ENCODE data around the gene CARD19. TPM values are rescaled to one million over a fixed set of nuclear protein-coding genes. Genes with fewer than 3 reads are reported as not detected.

CARD19 gene
- total RNA-seq, 1 experiment from 2014 or later: 11.4 TPM

DNA sequence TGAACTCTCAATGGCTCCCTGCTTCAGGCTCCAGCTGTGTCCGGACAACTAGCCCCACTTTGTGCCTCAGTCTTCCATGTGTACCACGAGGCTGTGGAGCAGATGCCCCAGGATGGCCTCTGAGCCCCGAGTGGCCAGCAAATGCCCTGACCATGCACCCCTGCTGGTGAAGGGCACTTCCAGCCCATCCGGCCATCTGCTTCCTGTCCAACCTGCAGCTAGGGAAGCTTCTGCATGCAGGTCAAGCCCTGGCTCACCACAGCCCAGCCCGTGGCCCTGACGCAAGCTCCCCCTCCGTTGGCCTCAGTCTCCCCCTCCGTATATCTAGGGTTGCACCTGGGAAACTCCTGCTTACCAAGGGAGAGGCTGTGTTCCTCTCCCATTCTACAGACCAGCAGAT, 33.3 kb downstream of the CARD19 start:
- BruUV-seq (replicated peaks): no TSS peak
- Mint-ChIP-seq H3K36me3 (ENCODE audit: insufficient read depth, unreplicated experiment) (peaks cover 13% of the 10 kb centered on the region), H3K27ac (ENCODE audit: unreplicated experiment) (no peak overlapping the region), H3K27me3 (ENCODE audit: insufficient read depth, unreplicated experiment) (no peaks in the 10 kb centered on the region), H3K9me3 (ENCODE audit: unreplicated experiment) (no peaks in the 10 kb centered on the region), H3K4me3 (ENCODE audit: unreplicated experiment) (no peak overlapping the region), H3K4me1 (ENCODE audit: low read depth, unreplicated experiment) (peaks cover 6% of the 10 kb centered on the region)
- Histone ChIP-seq H3K4me3 (ENCODE audit: low read depth, low read length) (no peak overlapping the region), H3K36me3 (ENCODE audit: control insufficient read depth, insufficient read depth, low read length) (no peaks in the 10 kb centered on the region; the same call in 1 of the 2 replicates), H3K27me3 (replicated peaks; ENCODE audit: control insufficient read depth, insufficient read depth, low read length) (no peaks in the 10 kb centered on the region), H3K4me1 (peaks cover 6% of the 10 kb centered on the region; the same call in 1 of the 2 replicates), H3K9me3 (no peaks in the 10 kb centered on the region)
- intact Hi-C loops (cut with micrococcal nuclease; ENCODE audit: unreplicated experiment): no loop called here
- no peak for DNase-seq
- TF ChIP-seq, protein P1, sequence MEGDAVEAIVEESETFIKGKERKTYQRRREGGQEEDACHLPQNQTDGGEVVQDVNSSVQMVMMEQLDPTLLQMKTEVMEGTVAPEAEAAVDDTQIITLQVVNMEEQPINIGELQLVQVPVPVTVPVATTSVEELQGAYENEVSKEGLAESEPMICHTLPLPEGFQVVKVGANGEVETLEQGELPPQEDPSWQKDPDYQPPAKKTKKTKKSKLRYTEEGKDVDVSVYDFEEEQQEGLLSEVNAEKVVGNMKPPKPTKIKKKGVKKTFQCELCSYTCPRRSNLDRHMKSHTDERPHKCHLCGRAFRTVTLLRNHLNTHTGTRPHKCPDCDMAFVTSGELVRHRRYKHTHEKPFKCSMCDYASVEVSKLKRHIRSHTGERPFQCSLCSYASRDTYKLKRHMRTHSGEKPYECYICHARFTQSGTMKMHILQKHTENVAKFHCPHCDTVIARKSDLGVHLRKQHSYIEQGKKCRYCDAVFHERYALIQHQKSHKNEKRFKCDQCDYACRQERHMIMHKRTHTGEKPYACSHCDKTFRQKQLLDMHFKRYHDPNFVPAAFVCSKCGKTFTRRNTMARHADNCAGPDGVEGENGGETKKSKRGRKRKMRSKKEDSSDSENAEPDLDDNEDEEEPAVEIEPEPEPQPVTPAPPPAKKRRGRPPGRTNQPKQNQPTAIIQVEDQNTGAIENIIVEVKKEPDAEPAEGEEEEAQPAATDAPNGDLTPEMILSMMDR (IDR thresholded peaks at IDR 0.05; ENCODE audit: insufficient read depth in 1 of 2, low read depth in 1 of 2, low read length in 1 of 2, severe bottlenecking in 1 of 2, unreplicated experiment in 1 of 2): no peak
- POLR2A ChIA-PET: no interaction called here
- CTCF ChIA-PET: no interaction called here

- Histone ChIP-seq H3K4me3 (ENCODE audit: low read depth, low read length) (no peak overlapping the region), H3K27me3 (replicated peaks; ENCODE audit: control insufficient read depth, insufficient read depth, low read length) (no peaks in the 10 kb centered on the region), H3K9me3 (no peaks in the 10 kb centered on the region), H3K4me1 (peaks cover 10% of the 10 kb centered on the region; the same call in 1 of the 2 replicates), H3K36me3 (ENCODE audit: control insufficient read depth, insufficient read depth, low read length) (no peaks in the 10 kb centered on the region; the same call in 1 of the 2 replicates)
- no peak overlapping the region for H3K27ac Mint-ChIP-seq (ENCODE audit: unreplicated experiment)
- TF ChIP-seq, protein P1 (IDR thresholded peaks at IDR 0.05; ENCODE audit: insufficient read depth in 1 of 2, low read depth in 1 of 2, low read length in 1 of 2, severe bottlenecking in 1 of 2, unreplicated experiment in 1 of 2): no peak
- no peak overlapping the region for H3K4me3 Mint-ChIP-seq (ENCODE audit: unreplicated experiment)
- H3K4me1 Mint-ChIP-seq (ENCODE audit: low read depth, unreplicated experiment): peaks cover 6% of the 10 kb centered on the region
- BruUV-seq (replicated peaks): no TSS peak
- H3K27me3 Mint-ChIP-seq (ENCODE audit: insufficient read depth, unreplicated experiment): no peaks in the 10 kb centered on the region
- no peaks in the 10 kb centered on the region for H3K9me3 Mint-ChIP-seq (ENCODE audit: unreplicated experiment)
- ChIA-PET POLR2A (no interaction called here), CTCF (no interaction called here)
- peaks cover 7% of the 10 kb centered on the region for H3K36me3 Mint-ChIP-seq (ENCODE audit: insufficient read depth, unreplicated experiment)
- intact Hi-C loops (cut with micrococcal nuclease; ENCODE audit: unreplicated experiment): no loop called here
- DNase-seq: no peak
Observed at GRCh38 chr9:93129691-93130500, 33.9 kb downstream of the CARD19 start.

DNA sequence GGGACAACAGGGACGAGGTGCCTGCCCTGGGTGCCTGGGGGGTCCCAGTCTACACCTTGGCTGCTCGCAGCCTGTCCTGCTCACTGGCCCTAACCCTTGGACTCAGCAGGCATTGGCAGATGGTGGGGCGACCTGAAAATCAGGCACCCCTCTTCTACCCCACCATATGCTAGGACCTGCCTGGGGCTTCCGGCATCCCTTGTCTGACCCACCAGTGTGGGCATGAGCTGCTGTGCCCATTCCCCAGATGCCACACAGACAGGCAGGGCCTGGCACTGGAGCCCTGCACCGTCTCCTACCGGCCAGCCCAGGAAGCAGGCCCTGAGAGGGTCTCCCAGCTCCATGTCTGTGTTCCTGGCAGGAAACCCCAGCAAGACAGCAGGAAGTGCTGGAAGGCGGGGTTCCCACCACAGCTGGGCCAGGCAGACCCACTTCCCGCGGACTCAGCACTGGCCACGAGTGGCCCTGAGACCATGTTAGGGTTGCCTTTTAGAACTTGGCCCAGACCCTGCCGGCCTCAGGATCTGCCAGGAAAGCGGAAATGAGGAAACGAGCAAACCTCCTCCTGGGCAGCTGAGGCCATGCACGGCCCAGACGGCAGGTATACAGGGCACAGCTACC, 35.0 kb downstream of the CARD19 start:
- Mint-ChIP-seq H3K4me3 (ENCODE audit: unreplicated experiment) (no peak overlapping the region), H3K9me3 (ENCODE audit: unreplicated experiment) (no peaks in the 10 kb centered on the region), H3K27me3 (ENCODE audit: insufficient read depth, unreplicated experiment) (no peaks in the 10 kb centered on the region), H3K36me3 (ENCODE audit: insufficient read depth, unreplicated experiment) (peaks cover 6% of the 10 kb centered on the region), H3K4me1 (ENCODE audit: low read depth, unreplicated experiment) (peaks cover 6% of the 10 kb centered on the region), H3K27ac (ENCODE audit: unreplicated experiment) (no peak overlapping the region)
- Histone ChIP-seq H3K27me3 (replicated peaks; ENCODE audit: control insufficient read depth, insufficient read depth, low read length) (no peaks in the 10 kb centered on the region), H3K9me3 (no peaks in the 10 kb centered on the region), H3K36me3 (ENCODE audit: control insufficient read depth, insufficient read depth, low read length) (no peaks in the 10 kb centered on the region; the same call in 1 of the 2 replicates), H3K4me3 (ENCODE audit: low read depth, low read length) (no peak overlapping the region), H3K4me1 (peaks cover 10% of the 10 kb centered on the region; the same call in 1 of the 2 replicates)
- POLR2A ChIA-PET: no interaction called here
- TF ChIP-seq, protein P1 (IDR thresholded peaks at IDR 0.05; ENCODE audit: insufficient read depth in 1 of 2, low read depth in 1 of 2, low read length in 1 of 2, severe bottlenecking in 1 of 2, unreplicated experiment in 1 of 2): no peak
- intact Hi-C loops (cut with micrococcal nuclease; ENCODE audit: unreplicated experiment): no loop called here
- CTCF ChIA-PET: no interaction called here
- no peak for DNase-seq
- BruUV-seq (replicated peaks): no TSS peak
